Measurements from ENCODE around the gene BACH1. TPM values are rescaled to one million over a fixed set of nuclear protein-coding genes. Genes with fewer than 3 reads are reported as not detected.

BACH1 gene
- total RNA-seq, 1 donor: 86.9 TPM

DNA sequence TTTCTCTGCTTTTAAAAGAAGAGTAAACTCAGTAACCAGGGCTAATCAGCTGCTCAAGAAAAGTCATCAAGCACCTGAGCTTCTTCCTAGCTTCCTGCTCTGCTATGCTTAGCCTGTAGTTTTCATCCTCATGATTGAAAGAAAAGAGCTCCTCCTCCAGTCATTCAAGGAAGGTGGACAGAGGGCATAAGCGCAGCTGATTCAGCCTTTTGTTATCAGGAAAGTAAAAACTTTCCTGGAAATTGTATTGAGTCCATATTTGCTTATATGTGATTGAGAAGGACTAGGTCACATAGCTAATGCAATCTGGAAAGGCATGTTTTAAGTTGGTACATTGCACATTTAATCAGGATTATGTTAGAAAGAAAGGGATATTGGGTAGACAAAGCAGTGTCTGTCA lies 8.5 kb upstream of the BACH1 start:
- DNase-seq (ENCODE audit: low read depth): no peak
- TF ChIP-seq, protein P1, sequence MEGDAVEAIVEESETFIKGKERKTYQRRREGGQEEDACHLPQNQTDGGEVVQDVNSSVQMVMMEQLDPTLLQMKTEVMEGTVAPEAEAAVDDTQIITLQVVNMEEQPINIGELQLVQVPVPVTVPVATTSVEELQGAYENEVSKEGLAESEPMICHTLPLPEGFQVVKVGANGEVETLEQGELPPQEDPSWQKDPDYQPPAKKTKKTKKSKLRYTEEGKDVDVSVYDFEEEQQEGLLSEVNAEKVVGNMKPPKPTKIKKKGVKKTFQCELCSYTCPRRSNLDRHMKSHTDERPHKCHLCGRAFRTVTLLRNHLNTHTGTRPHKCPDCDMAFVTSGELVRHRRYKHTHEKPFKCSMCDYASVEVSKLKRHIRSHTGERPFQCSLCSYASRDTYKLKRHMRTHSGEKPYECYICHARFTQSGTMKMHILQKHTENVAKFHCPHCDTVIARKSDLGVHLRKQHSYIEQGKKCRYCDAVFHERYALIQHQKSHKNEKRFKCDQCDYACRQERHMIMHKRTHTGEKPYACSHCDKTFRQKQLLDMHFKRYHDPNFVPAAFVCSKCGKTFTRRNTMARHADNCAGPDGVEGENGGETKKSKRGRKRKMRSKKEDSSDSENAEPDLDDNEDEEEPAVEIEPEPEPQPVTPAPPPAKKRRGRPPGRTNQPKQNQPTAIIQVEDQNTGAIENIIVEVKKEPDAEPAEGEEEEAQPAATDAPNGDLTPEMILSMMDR (IDR thresholded peaks at IDR 0.05; ENCODE audit: insufficient read depth, low read length): no peak
- H3K4me3 ChIP-seq (ENCODE audit: low read depth, low read length): no peak overlapping the region

DNA sequence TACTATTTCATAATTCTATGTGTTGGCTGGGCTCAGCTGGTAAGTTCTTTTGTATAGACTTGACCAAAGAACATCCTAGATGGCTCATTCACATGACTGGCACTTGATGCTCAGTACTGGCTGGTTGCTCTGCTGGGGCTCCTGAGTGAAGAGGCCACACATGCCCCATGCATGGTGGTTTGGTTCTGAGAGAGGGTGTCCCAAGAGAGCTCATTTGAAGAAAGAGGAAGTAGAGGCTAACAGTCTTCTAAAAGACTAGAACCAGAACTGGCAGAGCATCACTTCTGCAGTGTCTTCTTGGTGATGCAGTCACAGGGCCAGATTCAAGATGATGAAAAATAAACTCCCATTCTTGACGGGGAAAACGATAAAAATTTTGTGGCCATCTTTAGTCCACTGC lies 5.2 kb upstream of the BACH1 start:
- no peak overlapping the region for H3K4me3 ChIP-seq (ENCODE audit: low read depth, low read length)
- TF ChIP-seq, protein P1 (IDR thresholded peaks at IDR 0.05; ENCODE audit: insufficient read depth, low read length): no peak
- no peak for DNase-seq (ENCODE audit: low read depth)

DNA sequence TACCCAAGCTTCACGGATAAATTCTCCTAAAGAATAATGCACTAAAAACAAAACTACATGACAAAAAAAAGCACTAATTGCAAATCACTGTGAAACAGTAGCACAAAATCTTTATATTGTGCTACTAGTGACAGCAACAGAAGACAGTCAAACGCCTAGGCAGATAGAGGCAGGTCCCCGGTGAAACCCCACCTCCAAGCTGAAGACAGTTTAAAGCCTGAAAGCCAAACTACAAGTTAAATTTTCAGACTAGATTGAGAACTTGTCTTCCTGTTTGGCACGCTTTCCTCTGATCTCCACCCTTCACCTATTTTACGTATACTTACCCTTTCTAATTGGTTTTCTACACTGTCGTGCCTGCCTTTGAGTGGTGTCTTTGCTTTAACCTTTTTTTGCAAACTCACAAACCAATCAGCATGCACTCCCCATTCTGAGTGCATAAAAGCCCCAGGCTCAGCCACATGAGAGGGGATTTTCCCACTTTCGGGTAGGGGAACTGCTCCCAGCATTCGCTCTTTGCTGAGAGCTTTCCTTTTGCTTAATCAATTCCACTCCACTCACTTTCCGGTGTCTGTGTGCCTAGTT lies 3.6 kb upstream of the BACH1 start:
- TF ChIP-seq, protein P1 (IDR thresholded peaks at IDR 0.05; ENCODE audit: insufficient read depth, low read length): no peak
- DNase-seq (ENCODE audit: low read depth): no peak
- no peak overlapping the region for H3K4me3 ChIP-seq (ENCODE audit: low read depth, low read length)

DNA sequence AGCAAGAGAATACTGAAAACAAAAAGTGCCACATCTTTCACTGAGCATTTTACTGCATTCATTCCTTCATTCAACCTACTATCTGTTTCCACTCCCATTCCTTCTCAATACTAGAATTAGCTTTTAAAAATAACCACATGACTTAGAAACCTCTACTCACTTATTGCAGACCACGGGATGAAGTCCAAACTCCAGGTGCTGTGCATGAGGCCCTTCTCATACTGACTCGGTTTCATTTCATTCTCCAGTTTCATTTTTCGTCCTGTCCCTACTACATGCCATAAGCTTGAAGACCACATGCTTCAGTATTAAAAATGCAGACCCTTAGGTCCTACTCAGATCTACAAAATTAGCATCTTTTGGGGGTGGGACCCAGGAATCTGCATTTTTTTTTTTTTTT lies 2.3 kb upstream of the BACH1 start:
- no peak overlapping the region for H3K4me3 ChIP-seq (ENCODE audit: low read depth, low read length)
- TF ChIP-seq, protein P1 (IDR thresholded peaks at IDR 0.05; ENCODE audit: insufficient read depth, low read length): no peak
- no peak for DNase-seq (ENCODE audit: low read depth)

DNA sequence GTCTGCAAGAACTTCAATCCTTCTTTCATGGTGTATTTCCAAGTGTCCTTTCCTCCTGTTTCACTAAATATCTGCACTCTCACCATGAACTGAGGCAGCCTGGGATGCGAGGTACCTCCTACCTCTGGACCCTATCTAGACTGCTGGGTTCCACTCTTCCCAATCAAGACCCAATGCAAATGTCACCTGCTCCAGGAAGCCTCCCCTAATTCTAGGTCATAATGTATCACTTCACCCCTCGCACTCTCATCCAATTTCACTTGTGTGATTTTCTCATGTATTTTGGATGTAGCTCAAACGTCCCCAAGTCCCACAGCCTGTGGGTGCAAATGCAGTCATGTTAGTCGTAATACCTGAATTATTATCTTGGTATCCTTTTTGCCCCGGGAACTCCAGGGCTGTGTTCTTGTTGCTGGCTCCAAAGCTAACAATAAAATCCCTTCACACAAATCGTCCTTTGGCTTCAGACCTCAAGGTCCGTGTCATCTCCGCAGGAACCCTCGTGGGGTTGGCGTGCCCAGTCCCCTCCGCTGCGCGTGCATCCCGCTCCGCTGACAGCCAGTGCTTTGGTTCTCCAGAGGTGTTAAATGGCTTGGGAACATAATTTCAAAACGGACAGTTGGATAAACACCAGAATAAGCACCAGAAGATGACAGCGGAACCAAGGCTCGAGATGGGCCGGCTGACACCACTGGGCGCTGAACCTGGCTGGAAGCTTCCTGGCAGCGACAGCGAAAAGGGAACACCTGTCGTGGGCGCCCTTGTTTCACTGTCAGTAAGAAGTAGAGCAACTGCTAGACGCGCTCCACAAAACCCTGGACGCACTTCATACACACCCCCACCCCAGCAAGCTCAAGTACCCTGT lies 1.0 kb upstream of the BACH1 start:
- TF ChIP-seq, protein P1 (IDR thresholded peaks at IDR 0.05; ENCODE audit: insufficient read depth, low read length): no peak
- no peak for DNase-seq (ENCODE audit: low read depth)
- H3K4me3 ChIP-seq (ENCODE audit: low read depth, low read length): peak overlapping the region; percentile 63

DNA sequence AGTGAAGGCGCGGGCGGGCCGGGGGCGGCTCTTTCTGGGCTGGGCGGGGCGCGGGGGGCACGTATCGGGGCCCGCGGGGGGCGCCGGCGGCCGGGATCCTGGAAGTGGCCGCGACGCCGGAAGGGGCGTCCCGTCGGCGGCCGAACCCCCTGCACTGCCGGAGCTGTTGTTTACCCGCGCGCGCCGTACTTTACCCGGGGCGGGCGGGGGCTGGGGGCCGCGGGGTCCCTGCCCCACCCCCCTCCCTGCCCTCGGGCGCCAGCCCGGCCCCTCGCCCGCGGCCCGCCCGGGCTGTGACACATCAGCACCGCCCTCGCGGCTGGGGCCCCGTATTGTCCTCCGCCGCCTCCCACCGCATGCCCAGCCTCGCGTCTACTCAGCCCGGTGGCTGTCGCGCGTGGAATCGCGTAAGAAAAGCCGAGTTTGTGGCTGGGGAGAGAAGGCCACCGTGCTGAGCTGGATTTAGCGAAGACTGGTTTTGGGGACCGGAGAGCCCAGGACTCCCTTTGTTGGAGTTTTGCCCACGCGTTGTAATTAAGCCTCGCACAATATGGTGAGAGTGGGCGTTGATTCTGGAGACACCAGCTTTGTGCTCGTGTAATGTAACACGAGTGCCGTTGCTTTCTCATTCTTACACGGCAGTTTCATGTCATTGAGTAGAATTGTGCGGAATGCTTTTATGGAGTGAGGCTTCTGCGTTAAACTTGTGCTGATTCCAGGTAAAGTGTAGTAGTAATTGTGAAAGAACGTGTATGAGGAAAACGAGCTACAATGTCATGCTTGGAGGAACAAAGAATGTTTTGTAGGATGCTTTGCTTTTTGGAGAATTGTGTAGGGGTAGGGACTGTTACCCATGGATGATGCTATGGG lies 559 bp downstream of the BACH1 start:
- DNase-seq (ENCODE audit: low read depth): peak; percentile 69
- TF ChIP-seq, protein P1 (IDR thresholded peaks at IDR 0.05; ENCODE audit: insufficient read depth, low read length): no peak
- H3K4me3 ChIP-seq (ENCODE audit: low read depth, low read length): peak overlapping the region; percentile 91

All from fibroblast of the aortic adventitia (primary cell).